Uterus (tissue), 2 donors: Measurements from ENCODE around the gene GNS.

Experiments
- CTCF ChIP-seq, 4 experiments: fragments of 200-600 bp in 2 of 4; fragments of 450-650 bp in 2 of 4; sonication (generic) in 2 of 4; IDR thresholded peaks; one replicate each; pipeline ENCODE4 v1.5.1; 2016 to 2019; ENCODE audit warnings: antibody characterized with exemption in 4 of 4, mild to moderate bottlenecking in 2 of 4, moderate library complexity in 1 of 4
- POLR2A ChIP-seq, 2 donors: fragments of 450-650 bp; IDR thresholded peaks; one replicate each; pipeline ENCODE4 v1.6.1; 2016; ENCODE audit warnings: antibody characterized with exemption in 2 of 2, mild to moderate bottlenecking in 1 of 2, moderate library complexity in 1 of 2

- TF ChIP-seq CTCF (IDR thresholded peaks at IDR 0.05) (no peak), POLR2A (IDR thresholded peaks at IDR 0.05) (no peak)
These were observed 35.1 kb upstream of the GNS start for GRCh38 chr12:64794305-64794704.
